Loucy (cell line): ENCODE measurements around the gene ATP1A2.

Experiments
- H2AFZ ChIP-seq: fragments of 200-600 bp; sonication (generic); 2 replicates; pipeline ENCODE4 v1.6.0; 2016; ENCODE audit warnings: antibody characterized with exemption, mild to moderate bottlenecking, low read length, moderate library complexity
- H3F3A ChIP-seq: fragments of 200-600 bp; 2 replicates; pipeline ENCODE4 v1.6.0; 2016; ENCODE audit warnings: antibody characterized with exemption, low read depth, mild to moderate bottlenecking
- H3K27me3 ChIP-seq: fragments of 200-600 bp; sonication (generic); 2 replicates; pipeline ENCODE4 v1.6.1; 2014; ENCODE audit warnings: low read length, mild to moderate bottlenecking; ENCODE audit not compliant: insufficient read depth, poor library complexity, severe bottlenecking
- H3K36me3 ChIP-seq: fragments of 200-600 bp; sonication (generic); 2 replicates; pipeline ENCODE4 v1.6.1; 2016; ENCODE audit warnings: low read length; ENCODE audit not compliant: insufficient read depth
- H3K4me1 ChIP-seq: fragments of 200-600 bp; sonication (generic); 2 replicates; pipeline ENCODE4 v1.5.1; 2014; ENCODE audit warnings: low read length, mild to moderate bottlenecking; ENCODE audit not compliant: insufficient read depth, poor library complexity, severe bottlenecking
- H3K4me2 ChIP-seq: fragments of 200-600 bp; sonication (generic); 2 replicates; pipeline ENCODE4 v1.6.0; 2014; ENCODE audit warnings: antibody characterized with exemption, low read length, low read depth, mild to moderate bottlenecking; ENCODE audit not compliant: poor library complexity, severe bottlenecking
- H3K4me3 ChIP-seq: fragments of 200-600 bp; sonication (generic); 2 replicates; pipeline ENCODE4 v1.5.1; 2014; ENCODE audit warnings: low read length, mild to moderate bottlenecking, mixed read lengths; ENCODE audit not compliant: poor library complexity, severe bottlenecking
- H3K79me2 ChIP-seq: fragments of 200-600 bp; sonication (generic); 2 replicates; pipeline ENCODE4 v1.6.1; 2014; ENCODE audit warnings: low read length; ENCODE audit not compliant: insufficient read depth
- H3K9ac ChIP-seq: fragments of 200-600 bp; sonication (generic); 2 replicates; pipeline ENCODE4 v1.6.0; 2014; ENCODE audit warnings: mild to moderate bottlenecking, low read depth, low read length, moderate library complexity; ENCODE audit not compliant: poor library complexity, severe bottlenecking
- H3K9me2 ChIP-seq: fragments of 200-600 bp; sonication (generic); replicated peaks from 2 replicates; pipeline ENCODE4 v1.6.1; 2016; ENCODE audit warnings: low read depth, low read length, mixed read lengths
- H3K9me3 ChIP-seq: fragments of 200-600 bp; sonication (generic); 2 replicates; pipeline ENCODE4 v1.6.1; 2014; ENCODE audit warnings: mild to moderate bottlenecking, antibody characterized with exemption, low read length, low read depth; ENCODE audit not compliant: insufficient read depth
- H4K20me1 ChIP-seq: fragments of 200-600 bp; sonication (generic); 2 replicates; pipeline ENCODE4 v1.6.0; 2014; ENCODE audit warnings: antibody characterized with exemption, low read length, mild to moderate bottlenecking; ENCODE audit not compliant: insufficient read depth, poor library complexity, severe bottlenecking
- EZH2phosphoT487 ChIP-seq: fragments of 200-600 bp; IDR thresholded peaks from 2 replicates; pipeline ENCODE4 v1.6.1; 2018; ENCODE audit warnings: antibody characterized with exemption, mild to moderate bottlenecking, moderate library complexity, borderline replicate concordance
- TF ChIP-seq, protein P1 (sequence below): fragments of 200-600 bp; sonication (generic); conservative IDR thresholded peaks from 2 replicates; pipeline ENCODE4 v1.5.1; 2014; ENCODE audit warnings: mild to moderate bottlenecking, antibody characterized with exemption, low read length

ATP1A2 gene

DNA sequence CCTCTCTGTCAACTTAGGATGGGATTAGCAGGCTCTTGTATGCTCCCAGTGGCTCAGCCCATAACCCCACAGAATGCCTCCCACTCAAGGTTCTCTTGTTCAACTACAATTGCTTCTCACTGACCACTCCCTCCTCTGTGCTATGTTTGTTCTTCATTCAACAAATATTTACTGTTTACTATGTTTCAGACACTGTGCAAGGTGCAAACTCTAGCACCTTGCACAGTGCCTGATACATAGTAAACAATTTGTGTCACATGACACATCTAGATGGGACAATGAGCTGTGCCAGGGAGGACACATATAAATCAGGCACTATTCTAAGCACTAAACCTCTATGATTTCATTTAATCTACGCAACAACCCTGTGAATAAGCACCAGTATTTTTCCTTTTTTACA is 15.4 kb downstream of the ATP1A2 start:
- Histone ChIP-seq H3K9me2 (no peaks in the 10 kb centered on the region), H2AFZ (no peak overlapping the region), H3K4me3 (no peak overlapping the region), H3K27me3 (no peaks in the 10 kb centered on the region), H4K20me1 (no peaks in the 10 kb centered on the region), H3K36me3 (no peaks in the 10 kb centered on the region), H3K79me2 (no peaks in the 10 kb centered on the region), H3K9ac (no peak overlapping the region), H3K4me1 (no peaks in the 10 kb centered on the region), H3K4me2 (no peak overlapping the region), H3F3A (no peaks in the 10 kb centered on the region), H3K9me3 (no peaks in the 10 kb centered on the region)
- TF ChIP-seq, protein P1, sequence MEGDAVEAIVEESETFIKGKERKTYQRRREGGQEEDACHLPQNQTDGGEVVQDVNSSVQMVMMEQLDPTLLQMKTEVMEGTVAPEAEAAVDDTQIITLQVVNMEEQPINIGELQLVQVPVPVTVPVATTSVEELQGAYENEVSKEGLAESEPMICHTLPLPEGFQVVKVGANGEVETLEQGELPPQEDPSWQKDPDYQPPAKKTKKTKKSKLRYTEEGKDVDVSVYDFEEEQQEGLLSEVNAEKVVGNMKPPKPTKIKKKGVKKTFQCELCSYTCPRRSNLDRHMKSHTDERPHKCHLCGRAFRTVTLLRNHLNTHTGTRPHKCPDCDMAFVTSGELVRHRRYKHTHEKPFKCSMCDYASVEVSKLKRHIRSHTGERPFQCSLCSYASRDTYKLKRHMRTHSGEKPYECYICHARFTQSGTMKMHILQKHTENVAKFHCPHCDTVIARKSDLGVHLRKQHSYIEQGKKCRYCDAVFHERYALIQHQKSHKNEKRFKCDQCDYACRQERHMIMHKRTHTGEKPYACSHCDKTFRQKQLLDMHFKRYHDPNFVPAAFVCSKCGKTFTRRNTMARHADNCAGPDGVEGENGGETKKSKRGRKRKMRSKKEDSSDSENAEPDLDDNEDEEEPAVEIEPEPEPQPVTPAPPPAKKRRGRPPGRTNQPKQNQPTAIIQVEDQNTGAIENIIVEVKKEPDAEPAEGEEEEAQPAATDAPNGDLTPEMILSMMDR, result no peak
- TF ChIP-seq EZH2phosphoT487, result no peak

DNA sequence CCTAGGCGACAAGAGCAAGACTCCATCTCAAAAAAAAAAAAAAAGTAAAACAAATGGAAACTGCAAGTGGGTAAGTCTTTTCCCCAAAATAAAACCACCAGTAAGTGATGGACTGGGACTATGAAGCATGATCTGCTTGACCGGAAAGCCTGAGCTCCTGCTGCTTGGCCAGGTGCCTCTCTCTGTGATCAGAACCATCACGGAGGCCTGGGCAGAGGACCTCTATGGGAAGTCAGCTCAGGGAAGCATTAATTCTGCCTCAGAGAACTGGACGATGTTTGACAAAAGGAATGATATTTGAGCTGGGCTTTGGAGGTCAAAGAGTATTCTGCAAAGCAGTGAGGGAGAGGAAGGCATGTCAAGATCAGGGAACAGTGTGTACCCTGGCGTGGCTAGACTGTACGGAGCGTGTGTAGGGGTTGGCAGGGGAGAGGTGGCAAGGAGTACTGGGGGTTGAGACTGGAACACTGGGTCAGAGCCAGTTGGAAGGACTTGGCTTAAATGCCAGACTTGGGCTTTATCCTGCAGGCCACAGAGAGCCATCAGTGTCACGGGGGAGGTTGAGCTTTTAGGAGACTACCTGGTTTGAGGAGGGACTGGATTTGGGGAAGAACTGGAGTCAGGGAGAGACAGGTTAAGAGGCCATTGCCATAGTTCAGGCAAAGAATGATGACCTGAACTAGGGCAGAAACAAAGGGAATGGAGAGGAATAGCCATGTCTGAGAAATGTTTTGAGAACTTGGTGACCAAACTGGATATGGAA is 16.4 kb downstream of the ATP1A2 start:
- H4K20me1 ChIP-seq, result no peaks in the 10 kb centered on the region
- H3K36me3 ChIP-seq, result no peaks in the 10 kb centered on the region
- no peaks in the 10 kb centered on the region for H3F3A ChIP-seq
- no peak overlapping the region for H3K4me2 ChIP-seq
- no peak overlapping the region for H2AFZ ChIP-seq
- H3K9me3 ChIP-seq, result no peaks in the 10 kb centered on the region
- H3K27me3 ChIP-seq, result no peaks in the 10 kb centered on the region
- no peak overlapping the region for H3K4me3 ChIP-seq
- H3K9ac ChIP-seq, result no peak overlapping the region
- H3K79me2 ChIP-seq, result no peaks in the 10 kb centered on the region
- H3K4me1 ChIP-seq, result no peaks in the 10 kb centered on the region
- no peaks in the 10 kb centered on the region for H3K9me2 ChIP-seq
- TF ChIP-seq, protein P1, result no peak
- no peak for TF ChIP-seq EZH2phosphoT487

- Histone ChIP-seq H3K4me3 (no peak overlapping the region), H3F3A (no peaks in the 10 kb centered on the region), H3K4me2 (no peak overlapping the region), H3K9ac (no peak overlapping the region), H4K20me1 (no peaks in the 10 kb centered on the region), H3K79me2 (no peaks in the 10 kb centered on the region), H3K27me3 (no peaks in the 10 kb centered on the region), H2AFZ (no peak overlapping the region), H3K9me3 (no peaks in the 10 kb centered on the region), H3K9me2 (no peaks in the 10 kb centered on the region), H3K4me1 (no peaks in the 10 kb centered on the region), H3K36me3 (no peaks in the 10 kb centered on the region)
- TF ChIP-seq EZH2phosphoT487, result no peak
- TF ChIP-seq, protein P1, result no peak
These were observed 18.6 kb downstream of the ATP1A2 start for GRCh38 chr1:160133990-160134770.
